ENCODE measurements around the gene PLCL1. TPM values are rescaled to one million over a fixed set of nuclear protein-coding genes. Genes with fewer than 3 reads are reported as not detected.

The PLCL1 gene
- total RNA-seq, 4 donors from 2014 or later = 6.6 to 10.0 (median 7.9) TPM

DNA sequence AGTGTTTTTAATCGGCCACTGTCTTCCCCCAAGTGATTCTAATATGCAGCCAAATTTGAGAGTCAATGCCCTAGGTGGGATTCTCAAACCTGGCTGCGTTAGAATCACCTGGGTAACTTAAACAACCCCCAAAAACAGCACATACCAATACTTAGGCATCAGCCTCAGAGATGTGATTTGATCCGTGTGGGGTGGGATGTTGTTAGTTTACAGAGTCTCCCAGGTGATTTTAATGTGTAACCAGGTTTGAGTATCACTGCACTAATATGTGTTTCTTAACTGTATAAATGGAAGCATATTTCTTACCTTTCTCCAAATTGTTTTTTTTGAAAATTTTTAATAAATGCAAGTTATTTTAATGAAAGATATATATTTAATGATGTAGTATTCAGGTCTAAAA lies 135.4 kb downstream of the PLCL1 start:
- H3K27ac ChIP-seq = no peak overlapping the region
- peaks cover 0 to 4% (median 0%) of the 10 kb centered on the region in 4 donors for H3K9me3 ChIP-seq
- WGBS, 2 donors = 76 to 77% methylated on average over 3 of the region's 3 CpGs
- no peaks in the 10 kb centered on the region for H3K36me3 ChIP-seq
- H3K27me3 ChIP-seq = no peaks in the 10 kb centered on the region
- TF ChIP-seq EP300 (IDR thresholded peaks at IDR 0.05) (no peak), POLR2A (IDR thresholded peaks at IDR 0.05) (no peak)
- TF ChIP-seq, protein P1, sequence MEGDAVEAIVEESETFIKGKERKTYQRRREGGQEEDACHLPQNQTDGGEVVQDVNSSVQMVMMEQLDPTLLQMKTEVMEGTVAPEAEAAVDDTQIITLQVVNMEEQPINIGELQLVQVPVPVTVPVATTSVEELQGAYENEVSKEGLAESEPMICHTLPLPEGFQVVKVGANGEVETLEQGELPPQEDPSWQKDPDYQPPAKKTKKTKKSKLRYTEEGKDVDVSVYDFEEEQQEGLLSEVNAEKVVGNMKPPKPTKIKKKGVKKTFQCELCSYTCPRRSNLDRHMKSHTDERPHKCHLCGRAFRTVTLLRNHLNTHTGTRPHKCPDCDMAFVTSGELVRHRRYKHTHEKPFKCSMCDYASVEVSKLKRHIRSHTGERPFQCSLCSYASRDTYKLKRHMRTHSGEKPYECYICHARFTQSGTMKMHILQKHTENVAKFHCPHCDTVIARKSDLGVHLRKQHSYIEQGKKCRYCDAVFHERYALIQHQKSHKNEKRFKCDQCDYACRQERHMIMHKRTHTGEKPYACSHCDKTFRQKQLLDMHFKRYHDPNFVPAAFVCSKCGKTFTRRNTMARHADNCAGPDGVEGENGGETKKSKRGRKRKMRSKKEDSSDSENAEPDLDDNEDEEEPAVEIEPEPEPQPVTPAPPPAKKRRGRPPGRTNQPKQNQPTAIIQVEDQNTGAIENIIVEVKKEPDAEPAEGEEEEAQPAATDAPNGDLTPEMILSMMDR (IDR thresholded peaks at IDR 0.05) = no peak
- DNase-seq (ENCODE audit: low spot score in 2 of 2) = no peak
- no peaks in the 10 kb centered on the region for H3K4me1 ChIP-seq
- no peak overlapping the region for H3K4me3 ChIP-seq

GRCh38 chr2:197940382-197940781 lies 136.0 kb downstream of the PLCL1 start:
- TF ChIP-seq, protein P1 (IDR thresholded peaks at IDR 0.05) = no peak
- TF ChIP-seq POLR2A (IDR thresholded peaks at IDR 0.05) = no peak
- TF ChIP-seq EP300 (IDR thresholded peaks at IDR 0.05) = no peak
- Histone ChIP-seq H3K9me3 (peaks cover 0 to 4% (median 0%) of the 10 kb centered on the region in 4 donors), H3K36me3 (no peaks in the 10 kb centered on the region), H3K27ac (no peak overlapping the region), H3K27me3 (no peaks in the 10 kb centered on the region), H3K4me1 (no peaks in the 10 kb centered on the region), H3K4me3 (no peak overlapping the region)
- no peak for DNase-seq (ENCODE audit: low spot score in 2 of 2)
- WGBS, 2 donors = 87 to 91% methylated on average over 1 of the region's 1 CpG

DNA sequence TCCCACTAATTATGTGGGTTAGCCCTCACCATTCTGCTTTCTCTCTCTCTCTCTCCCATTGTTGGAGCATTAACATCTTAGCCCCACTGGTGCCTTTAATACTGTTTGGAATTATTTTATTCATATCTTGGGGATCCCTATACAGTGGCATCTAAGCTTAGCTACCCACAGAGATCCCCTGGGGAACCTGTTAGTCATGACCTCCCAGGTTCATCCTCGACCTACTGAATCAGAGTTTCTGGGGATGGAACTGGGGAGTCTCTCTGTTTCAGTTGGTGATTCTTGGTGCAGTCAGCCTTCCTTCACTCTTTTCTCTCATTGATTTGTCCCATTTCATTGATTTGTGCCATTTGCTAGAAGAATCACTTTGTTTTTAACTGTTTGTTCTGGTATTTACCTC lies 137.3 kb downstream of the PLCL1 start:
- Histone ChIP-seq H3K4me1 (no peaks in the 10 kb centered on the region), H3K36me3 (no peaks in the 10 kb centered on the region), H3K9me3 (peaks cover 0 to 4% (median 0%) of the 10 kb centered on the region in 4 donors), H3K4me3 (no peak overlapping the region), H3K27me3 (no peaks in the 10 kb centered on the region), H3K27ac (no peak overlapping the region)
- TF ChIP-seq POLR2A (IDR thresholded peaks at IDR 0.05) (no peak), EP300 (IDR thresholded peaks at IDR 0.05) (no peak)
- TF ChIP-seq, protein P1 (IDR thresholded peaks at IDR 0.05) = no peak
- WGBS, 2 donors = 64 to 67% methylated on average over 1 of the region's 1 CpG
- DNase-seq (ENCODE audit: low spot score in 2 of 2) = no peak

DNA sequence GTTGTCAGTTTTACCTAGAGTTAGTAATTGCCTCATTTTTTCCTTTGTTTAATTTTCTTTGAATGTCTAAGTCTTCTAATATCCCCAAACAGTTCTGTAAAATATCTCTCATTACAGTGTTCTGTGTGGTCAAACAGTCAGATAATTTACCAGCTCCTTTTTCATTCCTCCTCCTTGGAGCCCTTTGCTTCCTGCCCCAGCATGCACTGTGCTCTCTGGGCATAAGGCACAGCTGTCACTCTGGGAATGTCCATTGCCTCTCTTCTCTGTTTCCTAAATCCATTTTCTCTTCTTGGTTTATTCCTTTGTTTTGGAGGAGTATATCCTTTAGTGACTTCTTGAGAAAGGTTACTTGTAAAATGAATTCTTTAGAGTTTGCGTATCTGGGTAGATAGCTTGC lies 139.3 kb downstream of the PLCL1 start:
- DNase-seq (ENCODE audit: low spot score in 2 of 2) = no peak
- no peaks in the 10 kb centered on the region for H3K4me1 ChIP-seq
- H3K4me3 ChIP-seq = no peak overlapping the region
- no peak overlapping the region for H3K27ac ChIP-seq
- WGBS, 2 donors = 100% methylated on average over 1 of the region's 1 CpG
- H3K36me3 ChIP-seq = no peaks in the 10 kb centered on the region
- H3K9me3 ChIP-seq = peaks cover 0 to 4% (median 0%) of the 10 kb centered on the region in 4 donors
- TF ChIP-seq POLR2A (IDR thresholded peaks at IDR 0.05) (no peak), EP300 (IDR thresholded peaks at IDR 0.05) (no peak)
- TF ChIP-seq, protein P1 (IDR thresholded peaks at IDR 0.05) = no peak
- H3K27me3 ChIP-seq = no peaks in the 10 kb centered on the region

DNA sequence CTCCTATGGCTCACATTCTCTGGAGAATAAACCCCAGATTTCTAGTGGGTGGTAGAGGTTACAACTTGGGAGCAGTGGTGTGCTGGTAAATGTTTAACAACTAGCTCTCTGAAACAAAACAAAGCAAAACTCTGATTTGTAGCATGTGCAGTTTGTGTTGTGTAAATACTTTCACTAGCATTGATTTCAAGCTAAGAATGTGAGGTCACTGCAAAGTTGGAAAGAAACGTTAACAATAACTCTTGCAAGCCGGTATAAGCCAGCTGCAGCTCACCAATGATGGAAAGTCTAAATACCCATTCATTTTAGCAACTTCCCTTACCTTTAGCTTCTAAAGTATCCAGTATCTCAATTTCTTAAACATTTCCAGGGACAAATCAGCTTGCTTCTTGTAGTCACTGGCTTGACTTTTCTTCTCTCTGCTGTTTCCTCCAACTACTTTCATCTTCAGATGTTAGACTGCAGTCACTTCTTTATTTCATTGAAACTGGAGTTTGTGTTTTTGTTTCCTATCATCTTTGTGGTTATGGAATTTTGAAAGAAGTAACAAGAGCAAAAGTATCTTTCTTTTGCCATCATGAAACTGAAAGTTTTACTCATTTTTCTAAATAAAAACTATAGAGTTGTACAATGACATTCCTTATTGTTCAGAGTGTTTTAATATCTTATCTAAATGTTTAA lies 140.2 kb downstream of the PLCL1 start:
- no peak for DNase-seq (ENCODE audit: low spot score in 2 of 2)
- H3K27me3 ChIP-seq = no peaks in the 10 kb centered on the region
- no peaks in the 10 kb centered on the region for H3K36me3 ChIP-seq
- WGBS, 2 donors = 6 to 13% methylated on average over 2 of the region's 2 CpGs
- H3K4me1 ChIP-seq = no peaks in the 10 kb centered on the region
- no peak for TF ChIP-seq POLR2A (IDR thresholded peaks at IDR 0.05)
- TF ChIP-seq, protein P1 (IDR thresholded peaks at IDR 0.05) = no peak
- TF ChIP-seq EP300 (IDR thresholded peaks at IDR 0.05) = no peak
- H3K4me3 ChIP-seq = no peak overlapping the region
- H3K9me3 ChIP-seq = peaks cover 0 to 4% (median 0%) of the 10 kb centered on the region in 4 donors
- H3K27ac ChIP-seq = no peak overlapping the region
